ENCODE data around the gene TH. TPM values are rescaled to one million over a fixed set of nuclear protein-coding genes. Genes with fewer than 3 reads are reported as not detected.

Gene TH
- total and polyA plus RNA-seq, 3 donors from 2014 or later, result 1.1 to 2.0 (median 1.2) TPM

DNA sequence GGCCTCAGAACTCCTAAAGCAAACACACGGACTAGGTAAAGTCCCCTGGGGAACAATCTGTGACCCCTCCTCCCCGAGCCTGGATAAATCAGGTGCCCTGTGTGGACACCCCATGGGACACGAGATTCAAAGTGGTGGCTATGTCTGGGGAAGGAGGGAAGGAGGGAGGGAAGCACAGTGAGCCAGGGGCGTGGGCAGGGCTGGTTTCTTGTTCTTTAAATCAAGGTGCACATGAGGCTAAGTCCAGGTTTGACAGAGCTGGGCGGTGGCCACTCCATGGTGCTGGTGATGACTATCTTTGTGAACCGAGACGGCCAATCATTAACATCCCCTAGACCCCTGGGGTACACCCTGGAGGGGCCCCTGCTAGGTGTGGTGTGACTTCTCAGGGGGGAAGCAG is 20.3 kb upstream of the TH start:
- 87 to 95% methylated on average over 7 of the region's 7 CpGs for WGBS, 2 donors

DNA sequence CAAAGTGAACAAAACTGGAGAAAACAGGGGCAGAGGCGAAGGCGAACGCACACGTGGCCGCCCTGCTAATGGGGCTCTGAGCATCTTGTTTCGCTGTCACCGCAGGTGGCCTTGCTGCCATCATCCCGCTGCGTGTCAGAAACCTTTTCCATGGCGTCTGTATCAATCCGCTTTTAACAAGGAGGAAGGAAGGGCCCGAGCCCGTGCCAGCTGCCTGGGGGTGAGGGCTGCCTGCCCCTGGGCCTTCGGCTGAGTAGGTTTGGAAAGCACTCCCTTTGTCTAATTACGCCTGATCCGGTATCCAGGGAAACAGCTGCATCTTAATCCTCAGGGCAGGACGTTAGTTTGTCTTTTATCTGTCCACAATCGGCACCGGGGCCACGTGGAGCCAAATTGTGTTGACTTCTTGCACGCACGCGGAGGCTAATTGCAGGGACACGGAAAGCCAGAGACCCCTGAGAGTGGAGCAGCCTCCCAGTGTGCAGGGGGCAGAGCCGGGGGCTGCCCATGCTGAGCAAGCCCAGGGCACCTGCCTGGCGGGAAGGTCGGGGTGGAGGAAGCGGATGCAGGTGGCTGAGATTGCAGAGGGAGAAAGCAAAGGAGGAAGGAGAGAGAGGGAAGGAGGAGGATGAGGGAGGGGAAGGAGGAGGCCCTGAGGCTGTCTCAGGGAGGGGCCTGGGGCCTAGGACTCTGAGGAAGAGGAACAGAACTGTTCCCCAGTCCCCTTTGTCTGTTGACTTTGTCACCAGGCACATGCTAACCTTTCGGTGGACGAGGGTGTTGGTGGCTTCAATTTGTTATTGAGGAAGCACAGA is 19.2 kb upstream of the TH start:
- DNase-seq, result no peak
- no peak overlapping the region for H3K27ac ChIP-seq
- no peak overlapping the region for H3K4me3 ChIP-seq
- H3K4me1 ChIP-seq, result no peaks in the 10 kb centered on the region
- WGBS, 2 donors, result 68 to 69% methylated on average over 28 to 30 of the region's 30 CpGs
- TF ChIP-seq POLR2A (IDR thresholded peaks at IDR 0.05), result no peak
- TF ChIP-seq, protein P1, sequence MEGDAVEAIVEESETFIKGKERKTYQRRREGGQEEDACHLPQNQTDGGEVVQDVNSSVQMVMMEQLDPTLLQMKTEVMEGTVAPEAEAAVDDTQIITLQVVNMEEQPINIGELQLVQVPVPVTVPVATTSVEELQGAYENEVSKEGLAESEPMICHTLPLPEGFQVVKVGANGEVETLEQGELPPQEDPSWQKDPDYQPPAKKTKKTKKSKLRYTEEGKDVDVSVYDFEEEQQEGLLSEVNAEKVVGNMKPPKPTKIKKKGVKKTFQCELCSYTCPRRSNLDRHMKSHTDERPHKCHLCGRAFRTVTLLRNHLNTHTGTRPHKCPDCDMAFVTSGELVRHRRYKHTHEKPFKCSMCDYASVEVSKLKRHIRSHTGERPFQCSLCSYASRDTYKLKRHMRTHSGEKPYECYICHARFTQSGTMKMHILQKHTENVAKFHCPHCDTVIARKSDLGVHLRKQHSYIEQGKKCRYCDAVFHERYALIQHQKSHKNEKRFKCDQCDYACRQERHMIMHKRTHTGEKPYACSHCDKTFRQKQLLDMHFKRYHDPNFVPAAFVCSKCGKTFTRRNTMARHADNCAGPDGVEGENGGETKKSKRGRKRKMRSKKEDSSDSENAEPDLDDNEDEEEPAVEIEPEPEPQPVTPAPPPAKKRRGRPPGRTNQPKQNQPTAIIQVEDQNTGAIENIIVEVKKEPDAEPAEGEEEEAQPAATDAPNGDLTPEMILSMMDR (IDR thresholded peaks at IDR 0.05), result no peak
- intact Hi-C loops (cut with DNase I; ENCODE audit: low total_unique reads), result loop anchor here (5.0 kb wide), 1 partner anchor 221 kb away; no protein-coding TSS in a partner anchor
- H3K9me3 ChIP-seq, result no peaks in the 10 kb centered on the region
- H3K36me3 ChIP-seq (ENCODE audit: low read depth, missing control alignments), result no peaks in the 10 kb centered on the region
- no peaks in the 10 kb centered on the region for H3K27me3 ChIP-seq

More for the DNA sequence above, 20.3 kb upstream of the TH start:
- Histone ChIP-seq H3K36me3 (ENCODE audit: low read depth, missing control alignments) (no peaks in the 10 kb centered on the region), H3K27me3 (no peaks in the 10 kb centered on the region), H3K27ac (no peak overlapping the region), H3K9me3 (no peaks in the 10 kb centered on the region), H3K4me1 (no peaks in the 10 kb centered on the region), H3K4me3 (no peak overlapping the region)
- TF ChIP-seq, protein P1 (IDR thresholded peaks at IDR 0.05), result no peak
- TF ChIP-seq POLR2A (IDR thresholded peaks at IDR 0.05), result no peak
- intact Hi-C loops (cut with DNase I; ENCODE audit: low total_unique reads), result loop anchor here (5.0 kb wide), 1 partner anchor 220 kb away; no protein-coding TSS in a partner anchor
- no peak for DNase-seq

DNA sequence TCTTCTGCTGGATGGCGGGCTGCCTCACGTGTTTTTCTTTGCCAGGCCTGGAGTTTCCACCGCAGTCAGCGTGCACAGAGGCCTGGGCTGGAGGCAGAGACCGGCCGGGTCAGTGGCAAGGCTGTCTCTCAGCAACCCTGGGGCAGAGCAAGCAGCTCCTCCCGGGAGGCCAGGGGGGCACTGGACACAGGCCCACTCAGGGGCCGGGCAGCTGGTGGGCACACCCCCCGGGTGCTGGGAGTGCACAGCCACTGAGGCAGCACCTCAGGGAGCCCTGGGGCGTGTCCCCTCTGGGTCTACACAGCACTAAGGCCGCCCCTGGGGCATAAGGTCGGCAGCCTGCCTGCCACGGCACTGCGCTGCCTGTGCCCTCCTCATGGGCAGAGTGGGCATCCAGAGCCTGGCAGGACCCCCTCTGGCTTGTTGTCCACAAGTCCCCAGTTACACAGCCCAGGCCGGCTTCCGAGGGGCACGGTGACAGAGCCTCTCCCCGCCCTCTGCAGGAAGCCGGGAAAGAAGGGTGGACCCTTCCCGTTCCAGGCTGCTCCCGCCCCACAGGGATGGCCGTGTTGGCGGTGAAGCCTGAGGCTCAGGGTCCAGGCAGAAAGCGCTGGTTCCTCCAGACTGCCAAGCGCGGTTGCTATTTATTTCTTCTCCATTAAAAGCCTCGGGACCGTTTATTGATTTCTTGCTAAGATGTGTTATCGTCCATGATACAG is 18.5 kb upstream of the TH start:
- TF ChIP-seq, protein P1 (IDR thresholded peaks at IDR 0.05), result no peak
- TF ChIP-seq POLR2A (IDR thresholded peaks at IDR 0.05), result no peak
- WGBS, 2 donors, result 83 to 84% methylated on average over 24 to 29 of the region's 29 CpGs
- H3K27ac ChIP-seq, result no peak overlapping the region
- no peak overlapping the region for H3K4me3 ChIP-seq
- H3K36me3 ChIP-seq (ENCODE audit: low read depth, missing control alignments), result no peaks in the 10 kb centered on the region
- no peaks in the 10 kb centered on the region for H3K9me3 ChIP-seq
- no peak for DNase-seq
- no peaks in the 10 kb centered on the region for H3K27me3 ChIP-seq
- intact Hi-C loops (cut with DNase I; ENCODE audit: low total_unique reads), result loop anchor here (5.0 kb wide), 1 partner anchor 222 kb away; no protein-coding TSS in a partner anchor
- no peaks in the 10 kb centered on the region for H3K4me1 ChIP-seq

DNA sequence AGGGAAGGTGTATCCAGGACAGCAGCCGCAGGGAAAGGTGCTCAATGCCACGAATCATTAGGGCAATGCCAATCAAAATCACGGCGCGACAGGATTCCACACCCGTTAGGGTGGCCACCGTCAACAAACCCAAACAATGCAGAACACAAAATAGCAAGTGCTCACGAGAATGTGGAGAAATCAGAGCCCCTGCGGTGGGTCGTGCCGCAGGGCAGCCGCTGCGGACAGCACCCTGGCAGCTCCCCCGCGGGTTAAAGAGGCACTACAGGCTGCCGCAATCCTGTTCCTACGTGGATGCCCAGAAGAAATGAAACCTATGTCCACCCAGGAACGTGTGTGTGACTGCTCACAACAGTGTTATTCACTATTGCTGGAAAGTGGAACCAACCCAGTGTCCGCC is 17.1 kb upstream of the TH start:
- TF ChIP-seq POLR2A (IDR thresholded peaks at IDR 0.05), result no peak
- TF ChIP-seq, protein P1 (IDR thresholded peaks at IDR 0.05), result no peak
- H3K4me3 ChIP-seq, result no peak overlapping the region
- DNase-seq, result no peak
- no peaks in the 10 kb centered on the region for H3K4me1 ChIP-seq
- intact Hi-C loops (cut with DNase I; ENCODE audit: low total_unique reads), result no loop called here
- no peaks in the 10 kb centered on the region for H3K36me3 ChIP-seq (ENCODE audit: low read depth, missing control alignments)
- 84 to 92% methylated on average over 19 of the region's 19 CpGs for WGBS, 2 donors
- H3K27me3 ChIP-seq, result no peaks in the 10 kb centered on the region
- no peaks in the 10 kb centered on the region for H3K9me3 ChIP-seq
- H3K27ac ChIP-seq, result no peak overlapping the region
